ENCODE measurements around the gene VSTM1. TPM values are rescaled to one million over a fixed set of nuclear protein-coding genes. Genes with fewer than 3 reads are reported as not detected.

The VSTM1 gene
- total RNA-seq, 2 donors from 2014 or later = not detected

DNA sequence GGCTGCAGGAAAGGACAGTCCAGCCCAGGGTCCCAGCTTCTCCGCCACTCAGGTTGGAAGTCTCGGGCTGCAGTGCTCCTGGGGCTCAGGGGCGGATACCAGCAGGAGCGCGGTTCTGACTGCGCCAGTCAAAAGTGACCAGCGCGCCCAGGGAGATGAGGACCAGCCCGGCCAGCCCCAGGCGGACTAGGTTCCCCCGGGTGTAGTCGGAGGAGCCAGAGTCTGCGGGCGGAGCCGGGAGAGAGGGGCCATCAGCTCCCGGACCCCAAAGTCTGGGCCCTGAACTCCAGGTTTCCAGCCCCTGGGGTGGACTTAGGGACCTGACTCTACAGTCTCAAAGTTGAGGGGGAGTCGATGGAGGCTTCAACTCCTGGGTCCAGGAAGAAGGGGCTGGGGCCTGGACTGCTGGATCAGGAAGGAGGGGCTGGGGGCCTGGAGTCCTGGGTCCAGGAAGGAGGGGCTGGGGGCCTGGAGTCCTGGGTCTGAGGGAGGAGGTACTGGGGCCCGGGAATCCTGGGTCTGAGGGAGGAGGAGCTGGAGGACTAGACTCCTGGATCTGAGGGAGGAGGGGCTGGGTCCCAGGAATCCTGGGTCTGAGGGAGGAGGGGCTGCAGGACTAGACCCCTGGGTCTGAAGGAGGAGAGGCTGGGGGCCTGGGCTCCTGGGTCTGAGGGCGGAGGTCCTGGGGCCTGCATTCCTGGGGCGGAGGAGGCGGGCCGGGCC is 31.6 kb upstream of the VSTM1 start:
- H3K9ac ChIP-seq (ENCODE audit: extremely low read depth, low read length, poor library complexity, severe bottlenecking) = no peak overlapping the region
- peak overlapping the region; percentile 45 for H3K4me3 Mint-ChIP-seq

DNA sequence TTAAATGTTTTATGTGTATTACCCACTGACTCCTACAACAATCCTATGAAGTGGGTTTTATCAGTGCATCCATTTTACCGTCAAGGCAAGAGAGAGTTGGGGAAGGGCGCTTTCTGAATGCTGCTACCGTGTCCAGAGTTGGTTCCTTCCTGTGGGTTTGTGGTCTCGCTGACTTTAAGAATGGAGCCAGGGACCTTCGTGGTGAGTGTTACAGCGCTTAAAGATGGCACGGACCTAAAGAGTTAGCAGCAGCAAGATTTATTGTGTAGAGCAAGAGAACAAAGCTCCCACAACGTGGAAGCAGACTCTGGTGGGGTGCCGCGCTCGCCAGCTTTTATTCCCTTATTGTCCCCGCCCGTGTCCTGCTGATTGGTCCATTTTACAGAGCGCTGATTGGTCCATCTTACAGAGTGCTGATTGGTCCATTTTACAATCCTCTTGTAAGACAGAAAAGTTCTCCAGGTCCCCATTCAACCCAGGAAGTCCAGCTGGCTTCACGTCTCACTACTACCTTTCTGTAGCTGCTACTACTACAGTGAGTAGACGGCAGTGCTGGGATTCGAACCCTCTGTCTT is 30.8 kb upstream of the VSTM1 start:
- Histone ChIP-seq H3K36me3 (ENCODE audit: control insufficient read depth, insufficient read depth, low read length) (no peaks in the 10 kb centered on the region), H3K4me3 (ENCODE audit: low read length) (no peak overlapping the region), H3K27ac (ENCODE audit: low read depth, low read length) (no peak overlapping the region), H3K27me3 (ENCODE audit: control insufficient read depth, insufficient read depth, low read length, poor library complexity, severe bottlenecking) (peaks cover 31% of the 10 kb centered on the region), H3K9me3 (ENCODE audit: control insufficient read depth, low read length) (no peaks in the 10 kb centered on the region), H3K4me1 (ENCODE audit: control insufficient read depth, insufficient read depth, low read length) (no peaks in the 10 kb centered on the region), H3K9ac (ENCODE audit: extremely low read depth, low read length, poor library complexity, severe bottlenecking) (no peak overlapping the region)
- TF ChIP-seq, protein P1, sequence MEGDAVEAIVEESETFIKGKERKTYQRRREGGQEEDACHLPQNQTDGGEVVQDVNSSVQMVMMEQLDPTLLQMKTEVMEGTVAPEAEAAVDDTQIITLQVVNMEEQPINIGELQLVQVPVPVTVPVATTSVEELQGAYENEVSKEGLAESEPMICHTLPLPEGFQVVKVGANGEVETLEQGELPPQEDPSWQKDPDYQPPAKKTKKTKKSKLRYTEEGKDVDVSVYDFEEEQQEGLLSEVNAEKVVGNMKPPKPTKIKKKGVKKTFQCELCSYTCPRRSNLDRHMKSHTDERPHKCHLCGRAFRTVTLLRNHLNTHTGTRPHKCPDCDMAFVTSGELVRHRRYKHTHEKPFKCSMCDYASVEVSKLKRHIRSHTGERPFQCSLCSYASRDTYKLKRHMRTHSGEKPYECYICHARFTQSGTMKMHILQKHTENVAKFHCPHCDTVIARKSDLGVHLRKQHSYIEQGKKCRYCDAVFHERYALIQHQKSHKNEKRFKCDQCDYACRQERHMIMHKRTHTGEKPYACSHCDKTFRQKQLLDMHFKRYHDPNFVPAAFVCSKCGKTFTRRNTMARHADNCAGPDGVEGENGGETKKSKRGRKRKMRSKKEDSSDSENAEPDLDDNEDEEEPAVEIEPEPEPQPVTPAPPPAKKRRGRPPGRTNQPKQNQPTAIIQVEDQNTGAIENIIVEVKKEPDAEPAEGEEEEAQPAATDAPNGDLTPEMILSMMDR (conservative IDR thresholded peaks at IDR 0.05) = no peak
- no peak overlapping the region for H3K4me3 Mint-ChIP-seq
- peaks cover 17% of the 10 kb centered on the region for H3K9me3 Mint-ChIP-seq
- H3K27ac Mint-ChIP-seq = no peak overlapping the region
- H3K4me1 Mint-ChIP-seq = no peaks in the 10 kb centered on the region
- WGBS, 2 experiments (ENCODE audit: insufficient coverage in 1 of 2, insufficient read length in 1 of 2) = 90 to 93% methylated on average over 16 to 17 of the region's 17 CpGs
- peaks cover 47% of the 10 kb centered on the region for H3K27me3 Mint-ChIP-seq (ENCODE audit: insufficient read depth)
- H3K36me3 Mint-ChIP-seq (ENCODE audit: low read depth) = no peaks in the 10 kb centered on the region
- no peak for DNase-seq

More for the DNA sequence above, 31.6 kb upstream of the VSTM1 start:
- H3K27ac ChIP-seq (ENCODE audit: low read depth, low read length) = no peak overlapping the region
- H3K36me3 ChIP-seq (ENCODE audit: control insufficient read depth, insufficient read depth, low read length) = no peaks in the 10 kb centered on the region
- H3K27me3 ChIP-seq (ENCODE audit: control insufficient read depth, insufficient read depth, low read length, poor library complexity, severe bottlenecking) = peaks cover 31% of the 10 kb centered on the region
- WGBS, 2 experiments (ENCODE audit: insufficient coverage in 1 of 2, insufficient read length in 1 of 2) = 81 to 84% methylated on average over 16 to 22 of the region's 22 CpGs
- no peaks in the 10 kb centered on the region for H3K36me3 Mint-ChIP-seq (ENCODE audit: low read depth)
- peaks cover 46% of the 10 kb centered on the region for H3K27me3 Mint-ChIP-seq (ENCODE audit: insufficient read depth)
- H3K4me1 Mint-ChIP-seq = no peaks in the 10 kb centered on the region
- no peaks in the 10 kb centered on the region for H3K9me3 ChIP-seq (ENCODE audit: control insufficient read depth, low read length)
- H3K4me3 ChIP-seq (ENCODE audit: low read length) = peak overlapping the region; percentile 62
- no peak for DNase-seq
- TF ChIP-seq, protein P1 (conservative IDR thresholded peaks at IDR 0.05) = no peak
- H3K27ac Mint-ChIP-seq = no peak overlapping the region
- H3K9me3 Mint-ChIP-seq = peaks cover 17% of the 10 kb centered on the region
- H3K4me1 ChIP-seq (ENCODE audit: control insufficient read depth, insufficient read depth, low read length) = no peaks in the 10 kb centered on the region

DNA sequence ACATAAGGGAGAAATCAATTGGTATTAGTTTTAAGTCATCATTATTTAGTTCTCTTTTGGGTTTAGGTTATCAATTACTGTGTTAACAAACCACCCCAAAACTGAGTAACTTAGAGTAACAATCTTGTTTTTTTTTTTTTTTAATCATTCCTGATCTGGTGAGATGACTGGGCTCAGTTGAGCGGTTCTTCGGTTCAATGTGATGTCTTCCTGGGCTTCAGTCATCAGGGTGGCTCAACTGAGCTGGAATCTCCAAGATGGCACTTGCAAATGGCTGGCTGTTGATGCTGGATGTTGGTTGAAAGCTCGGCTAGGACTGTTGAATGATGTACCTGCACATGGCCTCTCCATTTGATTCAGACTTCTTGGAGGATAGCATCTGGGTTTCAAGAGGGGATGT is 20.7 kb upstream of the VSTM1 start:
- TF ChIP-seq, protein P1 (conservative IDR thresholded peaks at IDR 0.05) = no peak
- Mint-ChIP-seq H3K36me3 (ENCODE audit: low read depth) (no peaks in the 10 kb centered on the region), H3K27me3 (ENCODE audit: insufficient read depth) (peaks cover 27% of the 10 kb centered on the region), H3K4me1 (no peaks in the 10 kb centered on the region), H3K27ac (no peak overlapping the region), H3K4me3 (no peak overlapping the region), H3K9me3 (peaks cover 27% of the 10 kb centered on the region)
- H3K4me1 ChIP-seq (ENCODE audit: control insufficient read depth, insufficient read depth, low read length) = no peaks in the 10 kb centered on the region
- no peak for DNase-seq
- H3K27me3 ChIP-seq (ENCODE audit: control insufficient read depth, insufficient read depth, low read length, poor library complexity, severe bottlenecking) = no peaks in the 10 kb centered on the region
- H3K4me3 ChIP-seq (ENCODE audit: low read length) = no peak overlapping the region
- peaks cover 15% of the 10 kb centered on the region for H3K9me3 ChIP-seq (ENCODE audit: control insufficient read depth, low read length)
- 92 to 100% methylated on average over 1 to 3 of the region's 3 CpGs for WGBS, 2 experiments (ENCODE audit: insufficient coverage in 1 of 2, insufficient read length in 1 of 2)
- H3K9ac ChIP-seq (ENCODE audit: extremely low read depth, low read length, poor library complexity, severe bottlenecking) = no peak overlapping the region
- no peak overlapping the region for H3K27ac ChIP-seq (ENCODE audit: low read depth, low read length)
- H3K36me3 ChIP-seq (ENCODE audit: control insufficient read depth, insufficient read depth, low read length) = no peaks in the 10 kb centered on the region

All from endodermal cell (in vitro differentiated cells).